ENCODE results near the gene PRR5L.

DNA sequence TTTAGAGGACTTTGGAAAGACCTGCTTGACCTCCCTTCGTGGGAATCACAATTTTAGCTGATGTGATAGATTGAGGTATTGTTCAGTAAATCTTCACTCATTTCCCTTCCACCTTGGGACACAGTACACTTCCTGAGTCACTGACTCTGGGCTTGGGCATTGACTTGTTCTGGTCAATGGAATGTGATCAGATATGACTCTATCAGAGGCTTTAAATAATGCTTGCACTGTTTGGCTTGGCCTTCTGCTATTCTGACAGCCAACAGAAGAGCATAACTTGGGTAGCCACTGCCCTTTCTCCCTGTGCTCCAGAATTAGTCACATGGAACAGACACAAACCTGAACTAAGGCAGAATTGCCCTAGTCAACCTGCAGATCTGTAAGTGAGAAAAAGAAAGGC, 12.5 kb downstream of the PRR5L start:
- no peak for TF ChIP-seq ZNF544 (tag by site-specific recombination; IDR thresholded peaks at IDR 0.05)
- TF ChIP-seq GLI4 (tag by site-specific recombination; IDR thresholded peaks at IDR 0.05): no peak

All from HEK293 (cell line).